ENCODE results near the gene TNFRSF19.
"Not testable (repeated sequence)": the region's sequence is repeated elsewhere in the genome, so short reads cannot be mapped to it uniquely, and the experiment has no call there.

The TNFRSF19 gene

DNA sequence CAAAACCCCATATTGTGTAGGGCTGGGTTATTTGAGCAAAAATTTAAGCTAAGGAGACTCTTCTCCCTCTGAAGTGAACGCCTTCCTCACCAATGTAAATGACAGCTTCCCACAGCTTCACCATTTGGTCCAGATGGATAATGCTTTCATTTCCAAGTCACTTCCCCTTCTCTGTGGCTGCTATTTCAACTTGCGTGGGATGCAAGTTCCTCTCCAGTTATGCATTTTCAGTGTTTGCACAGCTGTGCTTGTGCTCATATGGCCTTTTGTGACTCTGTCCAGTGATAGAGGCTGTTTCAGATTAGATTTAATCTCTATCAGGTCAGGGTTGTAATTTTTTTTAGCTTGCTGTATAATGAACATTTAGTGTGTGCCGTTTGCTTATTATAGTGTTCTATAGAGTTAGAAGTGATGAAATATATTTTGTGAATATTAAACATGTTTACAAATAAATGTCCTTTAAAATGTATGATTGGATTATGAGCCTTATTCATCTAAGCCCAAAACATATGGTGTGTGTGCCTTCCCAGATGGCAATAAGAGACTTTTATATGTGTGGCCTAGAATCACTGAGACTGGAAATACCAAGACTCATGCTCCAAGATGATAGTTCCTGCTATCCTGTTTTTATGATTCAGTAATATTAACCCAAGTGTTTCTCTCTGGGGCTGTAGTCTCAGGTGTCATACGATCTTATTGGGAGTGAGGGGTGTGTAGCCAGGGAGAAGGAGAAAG lies 86.6 kb downstream of the TNFRSF19 start:
- DNase-seq = no peak

- DNase-seq = no peak
Measured at GRCh38 chr13:23658929-23659541, 88.8 kb downstream of the TNFRSF19 start.

GRCh38 chr13:23660249-23660648 lies 90.0 kb downstream of the TNFRSF19 start:
- DNase-seq = no peak

DNA sequence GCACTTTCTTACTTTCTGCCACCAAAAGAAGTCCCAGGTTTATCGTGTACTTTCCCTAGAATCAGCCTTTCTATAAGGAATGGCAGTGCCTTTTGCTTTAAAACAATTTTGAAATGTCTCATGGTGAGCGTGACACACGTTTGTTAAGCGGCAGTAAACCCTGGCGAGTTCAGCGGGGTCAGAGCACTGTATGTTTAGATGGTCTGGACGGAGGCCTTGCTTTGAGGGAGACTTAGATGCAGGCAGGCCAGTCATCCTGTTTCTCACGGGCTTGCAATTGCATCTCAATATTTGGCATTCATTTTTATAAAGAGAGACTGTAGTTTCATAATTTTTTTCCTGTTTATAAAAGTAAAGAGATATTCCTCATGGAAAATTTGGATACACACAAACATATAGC lies 96.4 kb downstream of the TNFRSF19 start:
- DNase-seq = no peak

DNA sequence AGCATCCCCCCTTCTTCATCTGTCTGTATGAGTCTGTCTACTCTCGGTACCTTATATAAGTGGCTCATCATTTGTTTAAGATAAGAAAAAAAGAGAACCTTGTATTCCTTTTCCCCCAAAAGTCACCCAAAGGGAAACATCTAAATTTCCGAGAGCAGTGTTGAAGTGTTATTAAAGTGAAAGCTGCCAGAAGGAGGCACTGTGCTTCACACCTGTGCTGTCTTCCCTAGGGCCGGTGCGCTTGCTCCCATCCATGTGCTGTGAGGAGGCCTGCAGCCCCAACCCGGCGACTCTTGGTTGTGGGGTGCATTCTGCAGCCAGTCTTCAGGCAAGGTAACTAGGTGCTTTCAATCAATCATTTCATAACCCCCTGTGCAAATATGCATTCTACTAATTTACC lies 97.5 kb downstream of the TNFRSF19 start:
- DNase-seq = no peak

GRCh38 chr13:23668562-23668961 lies 98.3 kb downstream of the TNFRSF19 start:
- DNase-seq = no peak

- DNase-seq = no peak
Measured at GRCh38 chr13:23670793-23671192, 100.6 kb downstream of the TNFRSF19 start.

- DNase-seq = no peak
Measured at GRCh38 chr13:23671377-23671776, 101.2 kb downstream of the TNFRSF19 start.

GRCh38 chr13:23671897-23672296 lies 101.7 kb downstream of the TNFRSF19 start:
- no peak for DNase-seq

DNA sequence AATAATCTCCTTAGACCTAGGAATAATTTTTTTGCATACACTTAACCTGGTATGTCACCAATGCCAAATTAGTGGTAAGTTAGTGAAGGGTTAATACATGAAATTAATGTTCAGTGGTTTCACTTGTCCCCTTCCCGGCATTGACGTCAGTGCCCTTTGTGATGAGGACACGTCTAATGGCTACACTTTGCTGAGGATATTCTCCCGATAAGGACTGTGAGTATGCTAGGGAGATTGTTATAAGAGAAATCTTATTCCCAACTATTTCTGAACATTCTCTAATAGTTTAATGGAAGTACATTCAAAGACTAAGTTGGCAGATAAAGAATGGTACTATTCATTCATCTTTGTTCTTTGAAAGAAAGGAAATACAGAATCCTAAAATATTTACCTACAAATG lies 102.4 kb downstream of the TNFRSF19 start:
- no peak for DNase-seq

GRCh38 chr13:23673354-23673753 lies 103.1 kb downstream of the TNFRSF19 start:
- DNase-seq = no peak

GRCh38 chr13:23673867-23674605 lies 103.8 kb downstream of the TNFRSF19 start:
- DNase-seq = no peak

- DNase-seq = no peak
Measured at GRCh38 chr13:23674795-23675640, 104.8 kb downstream of the TNFRSF19 start.

DNA sequence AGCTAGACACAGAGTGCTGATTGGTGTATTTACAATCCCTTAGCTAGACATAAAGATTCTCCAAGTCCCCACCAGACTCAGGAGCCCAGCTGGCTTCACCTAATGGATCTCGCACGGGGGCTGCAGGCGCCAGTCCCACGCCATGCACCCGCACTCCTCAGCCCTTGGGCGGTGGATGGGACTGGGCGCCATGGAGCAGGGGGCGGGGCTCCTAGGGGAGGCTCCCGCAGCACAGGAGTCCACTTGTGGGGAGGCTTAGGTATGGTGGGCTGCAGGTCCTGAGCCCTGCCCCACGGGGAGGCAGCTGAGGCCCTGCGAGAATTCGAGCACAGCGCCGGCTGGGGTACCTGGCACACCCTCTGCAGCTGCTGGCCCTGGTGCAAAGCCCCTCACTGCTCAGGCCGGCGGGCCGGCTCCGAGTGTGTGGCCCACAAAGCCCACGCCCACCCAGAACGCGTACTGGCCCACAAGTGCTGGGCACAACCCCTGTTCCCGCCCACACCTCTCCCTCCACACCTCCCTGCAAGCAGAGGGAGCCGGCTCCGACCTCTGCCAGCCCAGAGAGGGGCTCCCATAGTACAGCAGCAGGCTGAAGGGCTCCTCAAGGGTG lies 107.6 kb downstream of the TNFRSF19 start:
- DNase-seq = not testable (repeated sequence)

GRCh38 chr13:23678795-23679194 lies 108.6 kb downstream of the TNFRSF19 start:
- no peak for DNase-seq

DNA sequence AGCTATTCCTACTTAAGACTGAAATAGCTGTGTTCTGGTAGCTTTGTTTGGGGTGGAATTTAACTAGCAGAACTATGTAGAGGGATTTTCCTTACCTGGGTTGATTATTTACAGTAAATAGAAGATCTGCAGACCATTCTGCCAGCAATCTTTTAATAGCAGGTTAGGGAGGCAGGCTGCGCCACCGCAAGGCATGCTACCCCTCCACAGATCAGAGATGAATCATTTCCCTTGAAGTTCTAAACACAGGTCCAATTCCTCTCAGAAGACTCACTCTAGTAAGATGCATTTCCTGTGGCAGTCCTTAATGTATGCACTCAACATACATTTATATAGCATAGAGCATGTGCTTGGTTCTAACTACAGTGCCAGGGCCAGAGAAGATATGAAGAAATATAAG lies 109.0 kb downstream of the TNFRSF19 start:
- no peak for DNase-seq

DNA sequence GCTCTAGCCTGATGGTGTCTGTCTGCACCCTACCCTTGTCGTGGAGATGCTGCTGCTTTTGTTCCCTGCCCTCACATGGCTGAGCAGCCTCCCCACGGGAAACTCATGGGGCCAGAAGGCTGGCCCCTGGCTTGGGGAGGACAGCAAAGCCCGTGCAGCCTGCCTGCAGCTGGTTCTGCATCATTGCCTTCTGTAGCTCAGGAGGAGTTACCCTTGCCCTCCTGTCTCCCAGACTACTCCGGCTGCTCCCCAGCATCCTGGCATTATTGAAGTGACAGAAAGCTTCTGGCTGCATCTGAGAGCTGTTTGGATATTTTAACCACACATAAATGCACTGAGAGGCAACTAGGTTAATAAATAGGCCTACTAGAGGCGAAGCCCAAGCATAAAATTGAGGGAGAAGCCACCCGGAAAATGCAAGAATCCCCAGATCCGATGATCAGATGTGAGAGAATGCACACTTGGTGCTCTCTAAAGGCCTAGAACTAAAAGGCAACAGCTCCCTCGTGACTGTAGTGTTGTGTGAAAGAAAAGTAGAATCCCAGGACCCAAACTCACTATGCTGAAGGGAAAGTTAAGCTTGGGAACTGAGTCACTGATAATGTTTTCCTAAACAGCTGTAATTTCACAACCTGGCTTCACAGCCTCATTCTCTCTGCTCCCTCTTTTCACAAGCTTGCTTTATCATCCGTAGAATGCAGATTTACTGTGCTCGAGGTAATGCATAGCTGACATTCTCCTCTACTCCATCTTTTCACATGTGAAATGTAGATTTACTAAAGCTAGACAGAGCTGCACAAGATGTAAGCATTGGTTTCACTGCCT lies 110.8 kb downstream of the TNFRSF19 start:
- no peak for DNase-seq

- DNase-seq = no peak
Measured at GRCh38 chr13:23683084-23683483, 112.9 kb downstream of the TNFRSF19 start.

GRCh38 chr13:23684647-23685046 lies 114.4 kb downstream of the TNFRSF19 start:
- DNase-seq = no peak

DNA sequence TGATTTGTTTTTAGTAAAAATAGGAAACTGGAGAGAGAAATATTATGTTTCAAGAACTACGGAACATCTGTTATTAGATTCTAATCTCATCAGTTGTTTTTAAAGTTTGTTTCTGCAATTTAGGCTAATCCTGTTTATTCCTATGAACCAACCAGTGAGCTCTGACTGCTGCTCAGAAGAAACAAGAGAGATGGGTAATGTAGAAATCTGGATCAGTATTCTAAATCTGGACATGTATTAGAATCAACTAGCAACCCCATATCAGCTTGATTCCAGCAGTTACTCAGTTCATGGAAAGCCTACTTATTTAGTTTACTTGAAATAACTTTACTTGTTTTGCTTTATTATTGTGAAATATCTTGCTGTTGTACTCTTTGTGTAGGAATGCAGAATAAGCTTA lies 115.2 kb downstream of the TNFRSF19 start:
- no peak for DNase-seq

DNA sequence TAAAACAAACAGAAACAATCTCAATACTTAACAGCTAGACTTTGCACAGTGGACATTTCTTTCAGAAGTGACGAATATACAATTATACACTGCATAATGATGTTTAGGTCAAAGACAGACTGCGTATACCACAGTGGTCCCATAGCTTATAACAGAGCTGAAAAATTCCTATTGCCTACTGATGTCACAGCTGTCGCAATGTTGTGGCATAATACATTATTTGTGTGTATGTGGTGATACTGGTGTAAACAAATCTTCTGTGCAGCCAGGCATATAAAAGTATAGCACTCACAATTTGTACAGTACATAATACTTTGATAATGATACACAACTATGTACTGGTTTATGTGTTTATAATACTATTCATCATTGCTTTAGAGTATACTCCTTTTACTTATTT lies 116.7 kb downstream of the TNFRSF19 start:
- no peak for DNase-seq

GRCh38 chr13:23687614-23688013 lies 117.4 kb downstream of the TNFRSF19 start:
- no peak for DNase-seq

Measured in CD4-positive, alpha-beta T cell treated with Interferon gamma for 1 hour (primary cell).